IgD-negative memory B cell (primary cell): ENCODE data around the gene RBKS. TPM values are rescaled to one million over a fixed set of nuclear protein-coding genes. Genes with fewer than 3 reads are reported as not detected.

Source experiments
- H3K27ac Mint-ChIP-seq, 3 donors: one replicate each; pipeline ENCODE4 v1.8.0; 2020 to 2022; ENCODE audit warnings: mild to moderate bottlenecking in 3 of 3, mixed read lengths in 3 of 3, moderate library complexity in 1 of 3
- H3K27me3 Mint-ChIP-seq: one replicate; pipeline ENCODE4 v1.8.0; 2021; ENCODE audit warnings: mixed read lengths
- H3K36me3 Mint-ChIP-seq: one replicate; pipeline ENCODE4 v1.8.0; 2020; ENCODE audit warnings: mild to moderate bottlenecking, mixed read lengths
- H3K4me1 Mint-ChIP-seq, 3 donors: one replicate each; pipeline ENCODE4 v1.8.0; 2020 to 2022; ENCODE audit warnings: mixed read lengths in 3 of 3, mild to moderate bottlenecking in 1 of 3
- H3K4me3 Mint-ChIP-seq, 4 donors: one replicate each; pipeline ENCODE4 v1.8.0; 2020 to 2022; ENCODE audit warnings: mild to moderate bottlenecking in 4 of 4, mixed read lengths in 4 of 4, moderate library complexity in 3 of 4
- H3K9me3 Mint-ChIP-seq, 3 donors: one replicate each; pipeline ENCODE4 v1.8.0; 2020 to 2021; ENCODE audit warnings: mixed read lengths in 3 of 3, mild to moderate bottlenecking in 1 of 3
- polyA plus RNA-seq: library from polyadenylated mRNA; unstranded; fragments of 300-500 nt; fragmentation: Illumina TruSeq; gene quantifications from one replicate; pipeline ENCODE4 v1.2.3, GENCODE V29; 2021

The RBKS gene
- polyA plus RNA-seq, 1 donor from 2014 or later, result 7.5 TPM

DNA sequence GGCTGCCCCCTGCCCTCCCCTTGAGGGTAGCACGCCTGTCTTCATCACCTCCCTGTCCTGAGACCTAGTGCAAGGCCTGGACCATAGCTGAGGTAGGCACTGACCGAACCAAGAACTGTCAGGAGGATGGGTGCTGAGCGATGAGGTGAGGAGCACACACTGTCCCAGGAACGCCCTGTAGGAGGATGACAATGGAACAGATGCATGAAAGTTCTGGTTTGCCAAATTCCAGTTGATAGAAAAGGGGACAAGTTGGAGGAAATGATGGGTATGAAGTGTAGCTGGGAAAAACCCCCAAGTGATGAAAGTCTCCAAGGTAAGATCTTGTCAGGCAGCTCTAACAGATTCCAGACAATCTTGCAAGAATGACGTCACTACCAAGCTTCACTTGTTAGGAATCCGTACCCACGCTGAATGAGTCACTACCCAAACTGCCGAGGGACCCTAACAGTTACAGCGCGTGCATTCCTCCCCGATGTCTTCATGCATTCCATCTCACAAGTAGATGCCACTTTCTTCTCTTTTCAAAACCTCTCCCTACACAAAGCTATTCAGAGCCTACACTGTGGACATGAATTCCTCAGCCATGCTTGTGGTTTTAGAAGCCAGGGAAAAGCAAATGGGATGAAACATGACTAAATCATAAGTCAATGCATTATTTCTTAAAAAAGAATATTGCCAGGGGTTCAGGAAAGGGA lies 91.1 kb downstream of the RBKS start:
- Mint-ChIP-seq H3K36me3 (peaks cover 8% of the 10 kb centered on the region), H3K27me3 (no peaks in the 10 kb centered on the region), H3K4me1 (peaks cover 0 to 2% (median 0%) of the 10 kb centered on the region in 3 donors), H3K9me3 (no peaks in the 10 kb centered on the region), H3K4me3 (no peak overlapping the region), H3K27ac (no peak overlapping the region)

DNA sequence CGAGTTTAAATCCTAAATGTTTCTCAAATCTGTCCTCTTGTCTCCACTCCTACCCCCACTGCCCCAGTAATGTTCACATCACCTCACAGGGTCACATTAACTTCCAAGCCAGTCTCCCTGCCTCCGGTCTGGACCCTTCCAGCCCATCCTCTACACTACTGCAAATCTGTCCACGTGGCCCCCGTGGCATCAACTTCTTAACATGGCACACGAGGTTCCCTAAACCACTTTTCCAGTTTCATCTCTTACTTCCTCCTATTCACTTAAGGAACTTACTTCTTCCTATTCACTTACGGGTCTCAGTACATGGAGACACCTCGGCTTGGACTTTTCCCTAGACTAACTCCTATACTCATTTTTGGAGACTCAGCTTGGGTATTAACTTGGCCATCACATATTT lies 91.7 kb downstream of the RBKS start:
- Mint-ChIP-seq H3K9me3 (no peaks in the 10 kb centered on the region), H3K4me3 (no peak overlapping the region), H3K27me3 (no peaks in the 10 kb centered on the region), H3K27ac (no peak overlapping the region), H3K36me3 (peaks cover 10% of the 10 kb centered on the region), H3K4me1 (peaks cover 0 to 2% (median 0%) of the 10 kb centered on the region in 3 donors)

- Mint-ChIP-seq H3K4me3 (no peak overlapping the region), H3K4me1 (peaks cover 0 to 2% (median 0%) of the 10 kb centered on the region in 3 donors), H3K27ac (peak overlapping the region in 1 of 3 donors; percentile 50)
Measured at GRCh38 chr2:27797841-27798240, 92.3 kb downstream of the RBKS start.

GRCh38 chr2:27796791-27797765 lies 93.1 kb downstream of the RBKS start:
- no peaks in the 10 kb centered on the region for H3K9me3 Mint-ChIP-seq
- no peaks in the 10 kb centered on the region for H3K27me3 Mint-ChIP-seq
- no peak overlapping the region for H3K27ac Mint-ChIP-seq
- H3K36me3 Mint-ChIP-seq, result peaks cover 10% of the 10 kb centered on the region
- peak overlapping the region in 1 of 4 donors; percentile 7 for H3K4me3 Mint-ChIP-seq
- peaks cover 0 to 2% (median 0%) of the 10 kb centered on the region in 3 donors for H3K4me1 Mint-ChIP-seq

More at GRCh38 chr2:27797841-27798240, 92.3 kb downstream of the RBKS start:
- peaks cover 10% of the 10 kb centered on the region for H3K36me3 Mint-ChIP-seq
- no peaks in the 10 kb centered on the region for H3K27me3 Mint-ChIP-seq
- no peaks in the 10 kb centered on the region for H3K9me3 Mint-ChIP-seq

DNA sequence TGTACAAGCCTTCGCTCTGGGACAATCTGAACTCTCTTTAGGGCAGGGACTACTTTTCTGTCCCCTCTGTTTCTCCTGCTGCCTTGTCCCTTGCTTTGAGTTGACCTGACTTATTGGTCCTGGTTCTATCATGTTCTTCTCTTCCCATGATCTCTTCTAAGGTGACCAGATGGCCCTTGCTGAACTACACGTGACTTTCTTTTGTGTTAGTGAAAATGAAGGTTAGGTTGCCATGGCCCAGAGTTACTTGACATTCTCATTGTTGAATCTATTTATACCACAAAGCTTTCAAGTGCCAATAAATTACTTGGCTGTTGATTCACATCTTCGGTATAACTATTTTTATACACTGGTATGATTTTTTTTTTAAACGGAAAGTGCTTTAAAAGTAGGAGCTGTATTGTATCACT lies 94.3 kb downstream of the RBKS start:
- Mint-ChIP-seq H3K36me3 (peaks cover 10% of the 10 kb centered on the region), H3K27ac (no peak overlapping the region), H3K4me1 (peaks cover 0 to 2% (median 0%) of the 10 kb centered on the region in 3 donors), H3K9me3 (no peaks in the 10 kb centered on the region), H3K27me3 (no peaks in the 10 kb centered on the region), H3K4me3 (no peak overlapping the region)

DNA sequence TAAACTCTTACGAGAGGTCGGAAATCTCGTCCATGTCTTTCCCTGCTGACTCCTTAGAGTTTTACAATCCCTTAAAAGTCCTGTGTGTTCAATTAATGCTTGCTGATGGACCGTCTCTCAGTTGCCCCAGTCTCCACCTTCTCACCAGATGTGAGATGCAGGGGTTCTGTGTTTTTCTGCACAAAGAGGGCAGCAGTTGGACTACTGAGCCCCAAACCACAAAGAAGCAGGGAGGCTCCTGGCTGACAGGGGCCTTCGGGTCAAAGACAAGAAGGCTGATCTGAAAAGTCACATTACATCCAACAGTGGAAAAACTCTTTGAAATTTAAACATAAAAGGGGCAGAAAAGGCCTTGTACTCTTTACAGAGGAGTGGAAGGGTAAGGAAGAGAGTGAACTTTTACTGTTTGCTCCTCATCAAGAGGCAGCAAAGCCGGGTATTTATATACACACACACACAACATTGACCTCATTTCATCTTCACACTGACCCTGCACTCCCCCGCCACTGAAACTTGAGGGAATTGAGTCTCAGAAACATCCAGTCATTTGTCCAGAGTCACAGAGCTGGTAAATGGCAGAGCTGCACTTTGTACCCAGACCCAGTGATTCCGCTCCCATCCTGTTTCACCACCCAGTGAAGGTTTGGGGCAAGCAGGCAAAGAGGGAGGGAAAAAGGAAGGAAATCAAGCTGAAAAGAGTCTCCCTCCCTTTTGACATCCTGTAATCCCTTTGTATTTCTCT lies 94.9 kb downstream of the RBKS start:
- Mint-ChIP-seq H3K9me3 (peaks cover 0 to under 1% (median 0%) of the 10 kb centered on the region in 3 donors), H3K4me1 (peaks cover 0 to 2% (median 0%) of the 10 kb centered on the region in 3 donors), H3K27ac (no peak overlapping the region), H3K4me3 (no peak overlapping the region), H3K36me3 (peaks cover 10% of the 10 kb centered on the region), H3K27me3 (no peaks in the 10 kb centered on the region)

DNA sequence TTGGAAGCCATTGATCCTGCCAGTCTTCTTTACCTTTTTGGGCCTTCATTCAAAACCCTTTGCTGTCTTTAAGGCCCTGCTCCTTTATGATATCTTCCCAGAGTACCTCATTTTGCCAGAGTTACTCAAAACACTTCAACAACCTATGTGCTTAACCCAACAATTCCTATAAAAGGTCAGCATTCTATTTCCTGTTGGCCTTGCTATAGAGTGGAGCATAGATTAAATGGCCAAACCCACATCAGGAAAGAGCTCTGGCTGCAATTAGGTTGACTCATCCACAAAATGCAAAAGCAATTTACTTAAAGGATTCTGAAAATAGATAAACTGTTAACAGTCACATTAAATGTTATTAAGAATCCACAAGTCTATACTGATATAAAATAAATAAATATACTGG lies 97.4 kb downstream of the RBKS start:
- H3K27me3 Mint-ChIP-seq, result no peaks in the 10 kb centered on the region
- H3K4me1 Mint-ChIP-seq, result peaks cover 0 to 2% (median 0%) of the 10 kb centered on the region in 3 donors
- peaks cover 0 to 4% (median 0%) of the 10 kb centered on the region in 3 donors for H3K9me3 Mint-ChIP-seq
- peaks cover 3% of the 10 kb centered on the region for H3K36me3 Mint-ChIP-seq
- H3K4me3 Mint-ChIP-seq, result no peak overlapping the region
- no peak overlapping the region for H3K27ac Mint-ChIP-seq

GRCh38 chr2:27790796-27791195 lies 99.4 kb downstream of the RBKS start:
- Mint-ChIP-seq H3K4me3 (no peak overlapping the region), H3K4me1 (peaks cover 0 to under 1% (median 0%) of the 10 kb centered on the region in 3 donors), H3K9me3 (peaks cover 0 to 4% (median 0%) of the 10 kb centered on the region in 3 donors), H3K27me3 (no peaks in the 10 kb centered on the region), H3K27ac (no peak overlapping the region), H3K36me3 (peaks cover 1% of the 10 kb centered on the region)

- no peak overlapping the region for H3K27ac Mint-ChIP-seq
- no peaks in the 10 kb centered on the region for H3K9me3 Mint-ChIP-seq
- H3K27me3 Mint-ChIP-seq, result no peaks in the 10 kb centered on the region
- H3K36me3 Mint-ChIP-seq, result peaks cover 8% of the 10 kb centered on the region
- H3K4me3 Mint-ChIP-seq, result no peak overlapping the region
- H3K4me1 Mint-ChIP-seq, result peaks cover 3 to 4% (median 4%) of the 10 kb centered on the region in 3 donors
Measured at GRCh38 chr2:27782701-27783100, 107.5 kb downstream of the RBKS start.

- Mint-ChIP-seq H3K4me1 (peaks cover 3 to 7% (median 4%) of the 10 kb centered on the region in 3 donors), H3K27me3 (no peaks in the 10 kb centered on the region), H3K27ac (no peak overlapping the region), H3K9me3 (no peaks in the 10 kb centered on the region), H3K4me3 (no peak overlapping the region), H3K36me3 (peaks cover 8% of the 10 kb centered on the region)
Measured at GRCh38 chr2:27781496-27781895, 108.7 kb downstream of the RBKS start.

GRCh38 chr2:27779417-27780055 lies 110.7 kb downstream of the RBKS start:
- no peak overlapping the region for H3K4me3 Mint-ChIP-seq
- H3K4me1 Mint-ChIP-seq, result peaks cover 3 to 17% (median 7%) of the 10 kb centered on the region in 3 donors
- H3K9me3 Mint-ChIP-seq, result no peaks in the 10 kb centered on the region
- peaks cover 11% of the 10 kb centered on the region for H3K36me3 Mint-ChIP-seq
- no peaks in the 10 kb centered on the region for H3K27me3 Mint-ChIP-seq
- peak overlapping the region in 1 of 3 donors; percentile 43 for H3K27ac Mint-ChIP-seq

GRCh38 chr2:27776696-27777095 lies 113.5 kb downstream of the RBKS start:
- no peaks in the 10 kb centered on the region for H3K27me3 Mint-ChIP-seq
- peak overlapping the region in 1 of 3 donors; percentile 86 for H3K27ac Mint-ChIP-seq
- H3K4me3 Mint-ChIP-seq, result no peak overlapping the region
- peaks cover 21 to 38% (median 24%) of the 10 kb centered on the region in 3 donors for H3K4me1 Mint-ChIP-seq
- no peaks in the 10 kb centered on the region for H3K9me3 Mint-ChIP-seq
- peaks cover 12% of the 10 kb centered on the region for H3K36me3 Mint-ChIP-seq

- peaks cover 25 to 42% (median 30%) of the 10 kb centered on the region in 3 donors for H3K4me1 Mint-ChIP-seq
- no peaks in the 10 kb centered on the region for H3K27me3 Mint-ChIP-seq
- no peaks in the 10 kb centered on the region for H3K9me3 Mint-ChIP-seq
- H3K4me3 Mint-ChIP-seq, result no peak overlapping the region
- peak overlapping the region in 1 of 3 donors; percentile 86 for H3K27ac Mint-ChIP-seq
- H3K36me3 Mint-ChIP-seq, result peaks cover 12% of the 10 kb centered on the region
Measured at GRCh38 chr2:27776097-27776496, 114.1 kb downstream of the RBKS start.

DNA sequence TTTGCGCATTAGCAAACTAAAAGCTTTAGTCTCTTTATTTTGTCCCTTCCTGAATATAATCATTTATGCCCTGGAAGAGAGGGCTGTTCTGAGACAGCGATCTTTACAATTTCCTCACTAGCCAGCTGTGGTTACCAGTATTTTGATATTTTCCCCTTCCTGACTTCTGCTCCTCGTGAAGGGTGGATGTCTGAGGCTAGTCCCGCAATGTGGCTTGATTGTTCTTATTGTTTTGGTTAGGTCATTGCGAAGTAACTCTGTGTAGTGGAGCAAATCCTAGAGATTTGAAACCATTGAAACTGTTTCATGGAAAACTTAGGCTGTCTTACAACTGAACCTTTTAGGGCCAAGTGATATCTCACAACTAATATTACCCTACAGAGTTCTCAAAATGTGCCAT lies 116.2 kb downstream of the RBKS start:
- Mint-ChIP-seq H3K27me3 (peaks cover 2% of the 10 kb centered on the region), H3K4me1 (peaks cover 26 to 46% (median 35%) of the 10 kb centered on the region in 3 donors), H3K4me3 (peak overlapping the region in 2 of 4 donors; percentile 3 to 100), H3K27ac (no peak overlapping the region), H3K36me3 (peaks cover 7% of the 10 kb centered on the region), H3K9me3 (no peaks in the 10 kb centered on the region)
